OCI-LY1 (cell line): Measurements from ENCODE around the gene AMDHD2.
"Not testable (repeated sequence)": the region's sequence is repeated elsewhere in the genome, so short reads cannot be mapped to it uniquely, and the experiment has no call there.

Source experiments
- CTCF ChIP-seq: fragments of 200-600 bp; sonication (generic), shearing (Covaris generic); IDR thresholded peaks from 2 replicates; pipeline ENCODE4 v1.5.1; 2017; ENCODE audit warnings: mild to moderate bottlenecking, antibody characterized with exemption, low read length, moderate library complexity, mixed read lengths
- EZH2 ChIP-seq: fragments of 200-600 bp; sonication (generic), shearing (Covaris generic); IDR thresholded peaks from 2 replicates; pipeline ENCODE4 v1.8.0; 2017; ENCODE audit warnings: borderline replicate concordance, mixed run types, mild to moderate bottlenecking, antibody characterized with exemption, low read length, moderate library complexity, mixed read lengths

- not testable (repeated sequence) for TF ChIP-seq CTCF, EZH2
These were observed 40.1 kb downstream of the AMDHD2 start for GRCh38 chr16:2560131-2560797.
